Glutamatergic neuron (in vitro differentiated cells): Measurements from ENCODE around the gene PROCR. TPM values are rescaled to one million over a fixed set of nuclear protein-coding genes. Genes with fewer than 3 reads are reported as not detected.

Source experiments
- DNase-seq: peaks from one replicate; pipeline ENCODE4 v3.0.0; 2022
- H3K27ac Mint-ChIP-seq: one replicate; pipeline ENCODE4 v1.8.0; 2020; ENCODE audit warnings: mild to moderate bottlenecking, mixed read lengths, inconsistent platforms; ENCODE audit not compliant: unreplicated experiment
- H3K27me3 Mint-ChIP-seq: one replicate; pipeline ENCODE4 v1.8.0; 2020; ENCODE audit warnings: mild to moderate bottlenecking, moderate library complexity, mixed read lengths, inconsistent platforms; ENCODE audit not compliant: unreplicated experiment
- H3K36me3 Mint-ChIP-seq: one replicate; pipeline ENCODE4 v1.8.0; 2020; ENCODE audit warnings: mild to moderate bottlenecking, mixed read lengths, inconsistent platforms; ENCODE audit not compliant: unreplicated experiment
- H3K4me1 Mint-ChIP-seq: one replicate; pipeline ENCODE4 v1.8.0; 2020; ENCODE audit warnings: mild to moderate bottlenecking, low read depth, mixed read lengths, inconsistent platforms; ENCODE audit not compliant: unreplicated experiment
- H3K4me3 Mint-ChIP-seq: one replicate; pipeline ENCODE4 v1.8.0; 2020; ENCODE audit warnings: mild to moderate bottlenecking, mixed read lengths, inconsistent platforms; ENCODE audit not compliant: unreplicated experiment
- H3K9me3 Mint-ChIP-seq: one replicate; pipeline ENCODE4 v1.8.0; 2020; ENCODE audit warnings: mild to moderate bottlenecking, moderate library complexity, mixed read lengths, inconsistent platforms; ENCODE audit not compliant: unreplicated experiment
- total RNA-seq: library from RNA; stranded (reverse); fragmentation: NEBNext Ultra II Directional; extraction: Animal tissue kit (Norgen Biotek cat#: 25700); gene quantifications from one replicate; pipeline ENCODE4 v1.2.1, GENCODE V29; 2021; ENCODE audit not compliant: unreplicated experiment
- TF ChIP-seq, protein P1 (sequence below): fragments of 200-600 bp; sonication (generic); IDR thresholded peaks from one replicate; pipeline ENCODE4 v1.5.0; 2021; ENCODE audit not compliant: partially characterized antibody, unreplicated experiment

The PROCR gene
- total RNA-seq, 1 donor from 2014 or later = 0.32 TPM

DNA sequence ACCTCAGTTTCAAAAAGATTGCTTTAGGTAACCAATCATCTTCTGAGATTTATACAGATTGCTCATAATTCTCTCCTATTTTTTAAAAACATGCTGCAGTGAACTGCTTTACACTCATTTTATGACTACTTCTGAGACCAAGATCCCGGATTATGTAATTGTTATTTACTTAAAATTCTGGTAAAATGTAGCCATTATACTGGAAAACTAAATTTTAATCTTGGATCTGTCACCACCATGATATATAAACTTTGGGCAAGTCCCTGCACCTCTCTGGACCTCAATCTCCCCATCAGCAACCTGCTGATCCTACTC is 477 bp upstream of the PROCR start:
- TF ChIP-seq, protein P1, sequence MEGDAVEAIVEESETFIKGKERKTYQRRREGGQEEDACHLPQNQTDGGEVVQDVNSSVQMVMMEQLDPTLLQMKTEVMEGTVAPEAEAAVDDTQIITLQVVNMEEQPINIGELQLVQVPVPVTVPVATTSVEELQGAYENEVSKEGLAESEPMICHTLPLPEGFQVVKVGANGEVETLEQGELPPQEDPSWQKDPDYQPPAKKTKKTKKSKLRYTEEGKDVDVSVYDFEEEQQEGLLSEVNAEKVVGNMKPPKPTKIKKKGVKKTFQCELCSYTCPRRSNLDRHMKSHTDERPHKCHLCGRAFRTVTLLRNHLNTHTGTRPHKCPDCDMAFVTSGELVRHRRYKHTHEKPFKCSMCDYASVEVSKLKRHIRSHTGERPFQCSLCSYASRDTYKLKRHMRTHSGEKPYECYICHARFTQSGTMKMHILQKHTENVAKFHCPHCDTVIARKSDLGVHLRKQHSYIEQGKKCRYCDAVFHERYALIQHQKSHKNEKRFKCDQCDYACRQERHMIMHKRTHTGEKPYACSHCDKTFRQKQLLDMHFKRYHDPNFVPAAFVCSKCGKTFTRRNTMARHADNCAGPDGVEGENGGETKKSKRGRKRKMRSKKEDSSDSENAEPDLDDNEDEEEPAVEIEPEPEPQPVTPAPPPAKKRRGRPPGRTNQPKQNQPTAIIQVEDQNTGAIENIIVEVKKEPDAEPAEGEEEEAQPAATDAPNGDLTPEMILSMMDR = no peak

DNA sequence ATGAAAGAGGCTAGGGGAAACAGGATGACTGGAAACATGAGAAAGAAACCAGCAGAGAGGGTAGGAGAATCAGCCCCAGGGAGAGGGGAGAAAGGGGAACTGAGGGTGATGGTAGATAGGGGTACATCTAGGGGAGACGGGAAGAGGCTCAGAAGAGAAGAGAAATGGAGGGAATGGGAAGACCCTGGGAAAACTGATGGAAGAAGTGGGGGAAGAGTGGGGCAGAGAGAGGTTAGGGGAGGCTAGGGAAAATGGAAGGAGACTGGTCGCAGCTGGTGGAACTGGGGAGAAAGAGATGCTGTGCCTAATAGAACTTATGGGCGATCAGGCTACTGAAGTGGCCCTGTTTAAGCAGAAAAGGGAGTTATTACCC is 548 bp downstream of the PROCR start:
- H3K4me3 Mint-ChIP-seq = no peak overlapping the region
- H3K9me3 Mint-ChIP-seq = no peaks in the 10 kb centered on the region
- H3K4me1 Mint-ChIP-seq = peaks cover 4% of the 10 kb centered on the region
- peaks cover 4% of the 10 kb centered on the region for H3K27me3 Mint-ChIP-seq
- H3K36me3 Mint-ChIP-seq = no peaks in the 10 kb centered on the region
- TF ChIP-seq, protein P1 = no peak
- no peak overlapping the region for H3K27ac Mint-ChIP-seq
- DNase-seq = no peak

More for the DNA sequence above, 477 bp upstream of the PROCR start:
- no peak for DNase-seq
- Mint-ChIP-seq H3K4me3 (no peak overlapping the region), H3K27ac (no peak overlapping the region), H3K4me1 (peaks cover 4% of the 10 kb centered on the region), H3K9me3 (no peaks in the 10 kb centered on the region), H3K27me3 (peaks cover 4% of the 10 kb centered on the region), H3K36me3 (no peaks in the 10 kb centered on the region)

DNA sequence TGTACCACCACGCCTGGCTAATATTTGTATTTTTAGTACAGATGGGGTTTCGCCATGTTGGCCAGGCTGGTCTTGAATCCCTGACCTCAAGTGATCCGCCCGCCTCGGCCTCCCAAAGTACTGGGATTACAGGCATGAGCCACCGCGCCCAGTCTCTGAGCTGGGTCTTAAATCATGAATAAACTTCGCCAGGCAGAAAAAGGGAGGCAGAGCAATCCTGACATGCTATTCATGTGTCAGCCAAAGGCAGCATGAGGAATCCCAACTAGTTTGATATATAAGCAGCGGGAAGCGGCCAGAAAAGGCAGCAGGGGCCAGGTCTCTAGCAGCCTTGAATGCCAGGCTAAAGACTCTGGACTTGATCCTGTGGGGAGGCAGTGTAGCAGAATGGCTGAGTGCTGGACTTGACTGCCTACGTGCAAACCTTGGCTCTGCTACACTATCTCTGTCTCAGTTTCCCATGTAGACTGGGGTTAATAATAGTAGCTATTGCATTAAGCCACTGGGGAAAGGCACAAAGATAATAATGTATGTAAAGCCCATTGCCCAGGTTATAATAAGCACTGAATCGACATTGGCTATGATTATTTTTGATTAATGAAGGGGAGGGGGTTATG is 1.8 kb downstream of the PROCR start:
- peaks cover 4% of the 10 kb centered on the region for H3K27me3 Mint-ChIP-seq
- peaks cover 4% of the 10 kb centered on the region for H3K4me1 Mint-ChIP-seq
- H3K27ac Mint-ChIP-seq = no peak overlapping the region
- H3K36me3 Mint-ChIP-seq = no peaks in the 10 kb centered on the region
- H3K9me3 Mint-ChIP-seq = no peaks in the 10 kb centered on the region
- TF ChIP-seq, protein P1 = no peak
- no peak overlapping the region for H3K4me3 Mint-ChIP-seq
- no peak for DNase-seq

DNA sequence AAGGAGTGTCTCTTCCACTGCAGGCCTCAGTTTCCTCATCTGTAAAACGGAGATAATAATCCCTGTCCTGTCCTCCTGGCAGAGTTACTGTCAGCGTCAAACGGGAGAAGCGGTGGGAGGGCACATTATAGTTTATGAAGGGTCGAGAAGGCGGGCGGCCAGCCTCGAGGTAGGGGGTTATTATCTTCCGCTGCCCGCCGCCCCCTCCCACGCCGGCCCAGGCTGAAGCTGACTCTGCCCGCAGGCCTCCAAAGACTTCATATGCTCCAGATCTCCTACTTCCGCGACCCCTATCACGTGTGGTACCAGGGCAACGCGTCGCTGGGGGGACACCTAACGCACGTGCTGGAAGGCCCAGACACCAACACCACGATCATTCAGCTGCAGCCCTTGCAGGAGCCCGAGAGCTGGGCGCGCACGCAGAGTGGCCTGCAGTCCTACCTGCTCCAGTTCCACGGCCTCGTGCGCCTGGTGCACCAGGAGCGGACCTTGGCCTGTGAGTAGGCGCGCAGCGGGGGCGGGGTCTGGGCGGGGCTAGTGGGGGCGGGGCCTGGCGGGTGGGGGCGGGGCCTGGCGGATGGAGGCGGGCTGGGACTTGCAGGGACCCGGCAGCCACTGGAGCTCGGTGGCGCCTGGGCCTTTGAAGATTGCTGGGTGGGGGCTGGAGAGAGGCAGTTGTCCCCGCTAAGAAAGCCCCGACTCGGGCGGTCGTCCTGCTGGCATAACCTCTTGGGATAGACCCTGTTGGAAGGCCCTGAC is 2.8 kb downstream of the PROCR start:
- Mint-ChIP-seq H3K27ac (no peak overlapping the region), H3K27me3 (peaks cover 4% of the 10 kb centered on the region), H3K4me1 (peaks cover 4% of the 10 kb centered on the region), H3K9me3 (no peaks in the 10 kb centered on the region), H3K36me3 (no peaks in the 10 kb centered on the region), H3K4me3 (no peak overlapping the region)
- peak; percentile 28 for DNase-seq
- TF ChIP-seq, protein P1 = no peak

DNA sequence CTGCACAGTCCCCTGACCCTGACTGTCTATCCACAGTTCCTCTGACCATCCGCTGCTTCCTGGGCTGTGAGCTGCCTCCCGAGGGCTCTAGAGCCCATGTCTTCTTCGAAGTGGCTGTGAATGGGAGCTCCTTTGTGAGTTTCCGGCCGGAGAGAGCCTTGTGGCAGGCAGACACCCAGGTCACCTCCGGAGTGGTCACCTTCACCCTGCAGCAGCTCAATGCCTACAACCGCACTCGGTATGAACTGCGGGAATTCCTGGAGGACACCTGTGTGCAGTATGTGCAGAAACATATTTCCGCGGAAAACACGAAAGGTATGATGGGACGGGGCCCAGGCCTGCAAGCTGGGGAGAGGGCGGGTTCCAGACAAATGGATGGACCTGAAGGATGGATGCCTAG is 4.3 kb downstream of the PROCR start:
- no peaks in the 10 kb centered on the region for H3K9me3 Mint-ChIP-seq
- H3K27me3 Mint-ChIP-seq = peaks cover 4% of the 10 kb centered on the region
- DNase-seq = no peak
- H3K4me3 Mint-ChIP-seq = no peak overlapping the region
- TF ChIP-seq, protein P1 = no peak
- no peaks in the 10 kb centered on the region for H3K36me3 Mint-ChIP-seq
- H3K4me1 Mint-ChIP-seq = peaks cover 4% of the 10 kb centered on the region
- no peak overlapping the region for H3K27ac Mint-ChIP-seq
